ENCODE data around the gene SERPINE3. TPM values are rescaled to one million over a fixed set of nuclear protein-coding genes. Genes with fewer than 3 reads are reported as not detected.

Gene SERPINE3
- polyA plus RNA-seq, 1 donor from 2014 or later: not detected

Small RNA genes within 50 kb of the gene (small RNA-seq; reads per million reads assigned to genes)
- 0 reads per million in 3 experiments for gene MIR5693

Other genes starting within 250 kb of the SERPINE3 start
- gene C13orf42, start 228.4 kb upstream of the SERPINE3 start, polyA plus RNA-seq: not detected in 2 replicates
- 3.0 and 4.7 TPM in 2 replicates for gene FAM124A, start 117.3 kb upstream of the SERPINE3 start, polyA plus RNA-seq
- 22.6 and 31.1 TPM in 2 replicates for gene INTS6, start 113.3 kb downstream of the SERPINE3 start, polyA plus RNA-seq
- gene WDFY2, start 244.8 kb downstream of the SERPINE3 start, polyA plus RNA-seq: 5.3 and 6.5 TPM in 2 replicates